H1 (cell line): ENCODE results near the gene SNAP47. TPM values are rescaled to one million over a fixed set of nuclear protein-coding genes. Genes with fewer than 3 reads are reported as not detected.

Experiments used
- RXRA ChIP-seq: IDR thresholded peaks from 2 replicates; pipeline ENCODE4 v1.6.1; 2011; ENCODE audit warnings: low read depth, mild to moderate bottlenecking, low read length, moderate library complexity; ENCODE audit not compliant: insufficient read depth
- SIX5 ChIP-seq: IDR thresholded peaks from 2 replicates; pipeline ENCODE4 v1.6.1; 2011; ENCODE audit warnings: mild to moderate bottlenecking, low read depth, low read length
- ZNF274 ChIP-seq: IDR thresholded peaks from 2 replicates; pipeline ENCODE4 v1.7.0; 2012; ENCODE audit warnings: low read length, borderline replicate concordance; ENCODE audit errors: extremely low read depth
- polyA plus RNA-seq, 7 experiments: library from polyadenylated mRNA; depleted of rRNA in 3 of 7; stranded (reverse) in 5 of 7; unstranded in 2 of 7; fragments of >200 nt in 5 of 7; fragments of 200-250 nt in 2 of 7; gene quantifications; 1 replicate in 5 of 7; 2 replicates in 1 of 7; 4 replicates in 1 of 7; pipeline versions ENCODE4 v1.2.1 to v1.2.3, GENCODE V29; 2011 to 2013; ENCODE audit warnings: missing spikeins in 2 of 7, mixed read lengths in 2 of 7
- total RNA-seq: library from RNA; stranded (reverse); fragmentation: NEBNext Ultra II Directional; extraction: Animal tissue kit (Norgen Biotek cat#: 25700); gene quantifications from 2 replicates; pipeline ENCODE4 v1.2.1, GENCODE V29; 2021
- TF ChIP-seq, protein P1 (sequence below): IDR thresholded peaks from 2 replicates; pipeline ENCODE4 v1.6.1; 2011; ENCODE audit warnings: low read depth, mild to moderate bottlenecking, low read length; ENCODE audit not compliant: insufficient read depth

Gene SNAP47
- total and polyA plus RNA-seq, 2 of the 8 experiments (the other 6 are each of a cell fraction or from before 2014, with no cell fraction given) = 37.6 to 42.2 TPM

DNA sequence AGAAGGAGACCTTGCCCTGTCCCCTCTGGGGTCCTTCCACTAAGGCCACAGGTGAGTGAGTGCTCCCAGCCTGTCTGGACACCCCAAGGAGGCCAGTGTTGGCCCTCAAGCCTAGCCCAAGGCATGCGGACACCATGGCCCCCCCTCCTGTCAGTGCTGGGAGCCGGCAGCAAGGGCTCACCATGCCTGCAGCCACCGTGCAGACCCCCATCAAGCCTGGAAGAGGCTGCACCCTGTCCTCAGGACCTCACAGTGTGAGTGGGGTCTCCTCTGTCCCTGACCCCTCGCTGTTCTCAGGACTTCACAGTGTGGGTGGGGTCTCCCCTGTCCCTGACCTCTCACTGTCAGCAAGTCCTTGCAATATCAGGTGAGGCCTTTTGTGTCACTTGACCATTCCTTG lies 47.0 kb downstream of the SNAP47 start (continued):
- TF ChIP-seq SIX5 (no peak), ZNF274 (no peak), RXRA (no peak)
- TF ChIP-seq, protein P1, sequence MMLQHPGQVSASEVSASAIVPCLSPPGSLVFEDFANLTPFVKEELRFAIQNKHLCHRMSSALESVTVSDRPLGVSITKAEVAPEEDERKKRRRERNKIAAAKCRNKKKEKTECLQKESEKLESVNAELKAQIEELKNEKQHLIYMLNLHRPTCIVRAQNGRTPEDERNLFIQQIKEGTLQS = no peak
